GM12892 (cell line): Measurements from ENCODE around the gene NRCAM.

Experiments used
- POLR2A ChIP-seq: IDR thresholded peaks from 2 replicates; pipeline ENCODE4 v1.6.1; 2011; ENCODE audit warnings: low read depth, low read length, control low read depth
- POLR2AphosphoS5 ChIP-seq: IDR thresholded peaks from 2 replicates; pipeline ENCODE4 v1.6.1; 2011; ENCODE audit warnings: low read depth, low read length, control low read depth
- TAF1 ChIP-seq: IDR thresholded peaks from 2 replicates; pipeline ENCODE4 v1.6.1; 2011; ENCODE audit warnings: low read depth, mild to moderate bottlenecking, control low read depth, low read length, borderline replicate concordance

- TF ChIP-seq POLR2A (no peak), POLR2AphosphoS5 (no peak), TAF1 (no peak)
Observed at GRCh38 chr7:108142675-108143259, 313.5 kb downstream of the NRCAM start.
